H9 (cell line): Measurements from ENCODE around the gene ARPIN. TPM values are rescaled to one million over a fixed set of nuclear protein-coding genes. Genes with fewer than 3 reads are reported as not detected.

Source experiments
- DNase-seq: peaks from one replicate; pipeline ENCODE4 v3.0.0-alpha.2; 2017
- H2AFZ ChIP-seq: one replicate; pipeline ENCODE4 v1.6.1; 2013; ENCODE audit warnings: mild to moderate bottlenecking, low read length, control low read depth, moderate library complexity
- H2AK5ac ChIP-seq: 2 replicates; pipeline ENCODE4 v1.6.1; 2013; ENCODE audit warnings: low read length, control low read depth, mixed read lengths; ENCODE audit not compliant: insufficient read length
- H2BK120ac ChIP-seq: one replicate; pipeline ENCODE4 v1.6.1; 2013; ENCODE audit warnings: low read depth, mild to moderate bottlenecking, low read length, control low read depth, inconsistent platforms; ENCODE audit not compliant: poor library complexity, severe bottlenecking
- H2BK12ac ChIP-seq: 2 replicates; pipeline ENCODE4 v1.6.1; 2013; ENCODE audit warnings: low read length, control low read depth, mixed read lengths, low read depth; ENCODE audit not compliant: insufficient read length
- H2BK15ac ChIP-seq: 2 replicates; pipeline ENCODE4 v1.6.1; 2013; ENCODE audit warnings: low read depth, low read length, control low read depth
- H2BK20ac ChIP-seq: one replicate; pipeline ENCODE4 v1.6.1; 2013; ENCODE audit warnings: low read depth, mild to moderate bottlenecking, low read length, control low read depth, inconsistent platforms; ENCODE audit not compliant: poor library complexity, severe bottlenecking
- H2BK5ac ChIP-seq: 2 replicates; pipeline ENCODE4 v1.6.1; 2013; ENCODE audit warnings: low read length, control low read depth, mixed read lengths; ENCODE audit not compliant: insufficient read length
- H3K14ac ChIP-seq: 2 replicates; pipeline ENCODE4 v1.6.1; 2013; ENCODE audit warnings: low read length, control low read depth; ENCODE audit not compliant: insufficient read depth
- H3K18ac ChIP-seq: 2 replicates; pipeline ENCODE4 v1.6.1; 2013; ENCODE audit warnings: low read depth, mild to moderate bottlenecking, mixed read lengths, low read length, control low read depth; ENCODE audit not compliant: insufficient read length
- H3K23ac ChIP-seq: 2 replicates; pipeline ENCODE4 v1.6.1; 2013; ENCODE audit warnings: low read length, control low read depth, mixed read lengths, low read depth; ENCODE audit not compliant: insufficient read length
- H3K23me2 ChIP-seq: 2 replicates; pipeline ENCODE4 v1.6.1; 2013; ENCODE audit warnings: low read depth, mild to moderate bottlenecking, mixed read lengths, low read length, control low read depth; ENCODE audit not compliant: insufficient read length, poor library complexity, severe bottlenecking
- H3K27ac ChIP-seq: 2 replicates; pipeline ENCODE4 v1.5.1; 2013; ENCODE audit warnings: low read length, control low read depth, mixed read lengths, low read depth; ENCODE audit not compliant: insufficient read length
- H3K27me3 ChIP-seq: 2 replicates; pipeline ENCODE4 v1.6.1; 2013; ENCODE audit warnings: low read length, control low read depth, inconsistent platforms; ENCODE audit not compliant: insufficient read depth
- H3K4ac ChIP-seq: 2 replicates; pipeline ENCODE4 v1.6.1; 2013; ENCODE audit warnings: low read depth, mild to moderate bottlenecking, control low read depth, inconsistent platforms, low read length, moderate library complexity
- H3K4me1 ChIP-seq: 2 replicates; pipeline ENCODE4 v1.6.1; 2013; ENCODE audit warnings: low read length, control low read depth, inconsistent platforms; ENCODE audit not compliant: insufficient read depth
- H3K4me2 ChIP-seq: 2 replicates; pipeline ENCODE4 v1.6.1; 2013; ENCODE audit warnings: low read length, control low read depth, mixed read lengths; ENCODE audit not compliant: insufficient read length, insufficient read depth
- H3K56ac ChIP-seq: 2 replicates; pipeline ENCODE4 v1.6.1; 2013; ENCODE audit warnings: low read depth, mild to moderate bottlenecking, mixed read lengths, low read length, control low read depth; ENCODE audit not compliant: insufficient read length
- H3K79me1 ChIP-seq: 2 replicates; pipeline ENCODE4 v1.6.1; 2013; ENCODE audit warnings: low read depth, mild to moderate bottlenecking, moderate library complexity, low read length, control low read depth, inconsistent platforms; ENCODE audit not compliant: insufficient read depth, poor library complexity, severe bottlenecking
- H3K79me2 ChIP-seq: 2 replicates; pipeline ENCODE4 v1.6.1; 2013; ENCODE audit warnings: low read length, control low read depth, inconsistent platforms; ENCODE audit not compliant: insufficient read depth
- H3K9ac ChIP-seq: 2 replicates; pipeline ENCODE4 v1.6.1; 2013; ENCODE audit warnings: low read length, control low read depth, mixed read lengths; ENCODE audit not compliant: insufficient read length; ENCODE audit errors: extremely low read depth
- H3K9me3 ChIP-seq: one replicate; pipeline ENCODE4 v1.6.1; 2013; ENCODE audit warnings: low read depth, low read length, inconsistent platforms; ENCODE audit not compliant: control insufficient read depth
- H3T11ph ChIP-seq: one replicate; pipeline ENCODE4 v1.6.1; 2013; ENCODE audit warnings: mild to moderate bottlenecking, low read length, control low read depth, inconsistent platforms
- H4K20me1 ChIP-seq: one replicate; pipeline ENCODE4 v1.6.1; 2013; ENCODE audit not compliant: control insufficient read depth, insufficient read length, insufficient read depth
- H4K5ac ChIP-seq: 2 replicates; pipeline ENCODE4 v1.6.1; 2013; ENCODE audit warnings: low read depth, mild to moderate bottlenecking, mixed read lengths, low read length, control low read depth; ENCODE audit not compliant: insufficient read length
- H4K8ac ChIP-seq: replicated peaks from 2 replicates; pipeline ENCODE4 v1.6.1; 2013; ENCODE audit warnings: low read length, control low read depth, mixed read lengths, low read depth; ENCODE audit not compliant: insufficient read length
- H4K91ac ChIP-seq: 2 replicates; pipeline ENCODE4 v1.6.1; 2013; ENCODE audit warnings: low read depth, mild to moderate bottlenecking, moderate library complexity, mixed read lengths, low read length, control low read depth; ENCODE audit not compliant: insufficient read length
- H3K27ac Mint-ChIP-seq, 3 experiments: 2 replicates in 2 of 3; 3 replicates in 1 of 3; pipeline ENCODE4 v1.8.0; 2020 to 2021; ENCODE audit warnings: mixed read lengths in 3 of 3, mild to moderate bottlenecking in 1 of 3, moderate library complexity in 1 of 3
- H3K27me3 Mint-ChIP-seq: 2 replicates; pipeline ENCODE4 v1.8.0; 2021; ENCODE audit warnings: low read depth, mild to moderate bottlenecking, moderate library complexity, mixed read lengths
- H3K36me3 Mint-ChIP-seq, 3 experiments: 2 replicates in 2 of 3; 3 replicates in 1 of 3; pipeline ENCODE4 v1.8.0; 2020 to 2021; ENCODE audit warnings: low read depth in 3 of 3, mixed read lengths in 3 of 3; ENCODE audit not compliant: insufficient read depth in 1 of 3
- H3K4me1 Mint-ChIP-seq, 2 experiments: 2 replicates each; pipeline ENCODE4 v1.8.0; 2020; ENCODE audit warnings: mixed read lengths in 2 of 2
- H3K4me3 Mint-ChIP-seq, 2 experiments: 2 replicates in 1 of 2; 3 replicates in 1 of 2; pipeline ENCODE4 v1.8.0; 2020 to 2021; ENCODE audit warnings: mild to moderate bottlenecking in 2 of 2, mixed read lengths in 2 of 2, moderate library complexity in 1 of 2
- H3K9me3 Mint-ChIP-seq, 2 experiments: 2 replicates in 1 of 2; 3 replicates in 1 of 2; pipeline ENCODE4 v1.8.0; 2020; ENCODE audit warnings: mild to moderate bottlenecking in 2 of 2, mixed read lengths in 2 of 2, moderate library complexity in 1 of 2
- CTCF ChIP-seq: fragments of 200-600 bp; sonication (generic); conservative IDR thresholded peaks from 3 replicates; pipeline ENCODE4 v1.8.0; 2021; ENCODE audit warnings: antibody characterized with exemption, mild to moderate bottlenecking
- WGBS: extraction: QIAGEN DNeasy Blood & Tissue Kit; methylation state at CpG from one replicate; pipeline ENCODE4 v1.1.7; 2013; ENCODE audit warnings: missing lambda C conversion rate, low lambda C conversion rate, mixed read lengths; ENCODE audit not compliant: insufficient read length; ENCODE audit errors: extremely low coverage; 5-methylcytosine and 5-hydroxymethylcytosine counted together
- total RNA-seq: library from RNA; stranded (reverse); gene quantifications from 2 replicates; pipeline ENCODE4 v1.2.1, GENCODE V29; 2021

Gene ARPIN
- total RNA-seq, 1 experiment from 2014 or later, result 6.4 TPM

- H3K4me2 ChIP-seq, result no peak overlapping the region
- H3K4me3 Mint-ChIP-seq, result no peak overlapping the region
- no peaks in the 10 kb centered on the region for H3K23me2 ChIP-seq
- peaks cover 3 to 6% of the 10 kb centered on the region in 2 experiments for H3K9me3 Mint-ChIP-seq
- H2BK12ac ChIP-seq, result no peak overlapping the region
- no peaks in the 10 kb centered on the region for H3K4me1 Mint-ChIP-seq
- DNase-seq, result no peak
- no peak overlapping the region for H4K91ac ChIP-seq
- H2BK120ac ChIP-seq, result no peak overlapping the region
- H3K79me1 ChIP-seq, result no peaks in the 10 kb centered on the region
- no peaks in the 10 kb centered on the region for H3K9me3 ChIP-seq
- no peak overlapping the region for H2BK15ac ChIP-seq
- H2BK5ac ChIP-seq, result no peak overlapping the region
- no peak overlapping the region for H3K27ac Mint-ChIP-seq
- no peak overlapping the region for H3K27ac ChIP-seq
- H3K14ac ChIP-seq, result no peak overlapping the region
- H3K56ac ChIP-seq, result no peak overlapping the region
- H3K36me3 Mint-ChIP-seq, result peaks cover 17 to 41% (median 40%) of the 10 kb centered on the region in 3 experiments
- no peak overlapping the region for H3K9ac ChIP-seq
- H2AFZ ChIP-seq, result no peak overlapping the region
- H2BK20ac ChIP-seq, result no peak overlapping the region
- no peaks in the 10 kb centered on the region for H3K4me1 ChIP-seq
- no peak overlapping the region for H3T11ph ChIP-seq
- H3K18ac ChIP-seq, result no peak overlapping the region
- H2AK5ac ChIP-seq, result no peak overlapping the region
- H3K23ac ChIP-seq, result no peak overlapping the region
- no peak overlapping the region for H4K5ac ChIP-seq
- H4K20me1 ChIP-seq, result no peaks in the 10 kb centered on the region
- no CpG with 5 or more reads among the region's 2 CpGs for WGBS
- H3K79me2 ChIP-seq, result no peaks in the 10 kb centered on the region
- H4K8ac ChIP-seq, result no peak overlapping the region
- no peak for TF ChIP-seq CTCF
- no peak overlapping the region for H3K4ac ChIP-seq
- no peaks in the 10 kb centered on the region for H3K27me3 ChIP-seq
- no peaks in the 10 kb centered on the region for H3K27me3 Mint-ChIP-seq
Observed at GRCh38 chr15:89860891-89861290, 51.9 kb downstream of the ARPIN start.
